ENCODE measurements around the gene PLEKHA6.

PLEKHA6 gene

GRCh38 chr1:204263254-204263910, 96.3 kb downstream of the PLEKHA6 start:
- DNase-seq (ENCODE audit: low spot score): no peak
- Histone ChIP-seq H3K27ac (no peak overlapping the region), H3K4me3 (no peak overlapping the region)
- no peak for TF ChIP-seq CTCF (IDR thresholded peaks at IDR 0.05)

- no peak overlapping the region for H3K27ac ChIP-seq
- DNase-seq (ENCODE audit: low spot score): no peak
- H3K4me3 ChIP-seq: no peak overlapping the region
- TF ChIP-seq CTCF (IDR thresholded peaks at IDR 0.05): no peak
Observed at GRCh38 chr1:204262506-204263253, 97.0 kb downstream of the PLEKHA6 start.

- Histone ChIP-seq H3K27ac (no peak overlapping the region), H3K4me3 (no peak overlapping the region)
- no peak for DNase-seq (ENCODE audit: low spot score)
- TF ChIP-seq CTCF (IDR thresholded peaks at IDR 0.05): no peak
Observed at GRCh38 chr1:204261746-204262505, 97.8 kb downstream of the PLEKHA6 start.

GRCh38 chr1:204261266-204261665, 98.5 kb downstream of the PLEKHA6 start:
- no peak overlapping the region for H3K27ac ChIP-seq
- no peak for DNase-seq (ENCODE audit: low spot score)
- TF ChIP-seq CTCF (IDR thresholded peaks at IDR 0.05): no peak
- no peak overlapping the region for H3K4me3 ChIP-seq

- TF ChIP-seq CTCF (IDR thresholded peaks at IDR 0.05): no peak
- no peak overlapping the region for H3K27ac ChIP-seq
- DNase-seq (ENCODE audit: low spot score): no peak
- H3K4me3 ChIP-seq: no peak overlapping the region
Observed at GRCh38 chr1:204260601-204261197, 99.0 kb downstream of the PLEKHA6 start.

GRCh38 chr1:204259782-204260181, 99.9 kb downstream of the PLEKHA6 start:
- no peak overlapping the region for H3K4me3 ChIP-seq
- DNase-seq (ENCODE audit: low spot score): no peak
- TF ChIP-seq CTCF (IDR thresholded peaks at IDR 0.05): no peak
- no peak overlapping the region for H3K27ac ChIP-seq
